Neural cell (in vitro differentiated cells): ENCODE measurements around the gene PRAME. TPM values are rescaled to one million over a fixed set of nuclear protein-coding genes. Genes with fewer than 3 reads are reported as not detected.

Experiments
- H2AFZ ChIP-seq: fragments of 200-600, 300-800 bp; sonication (generic), shearing (Covaris generic); 2 replicates; pipeline ENCODE4 v1.6.0; 2014; ENCODE audit warnings: low read depth, mild to moderate bottlenecking, antibody characterized with exemption, low read length, moderate library complexity
- H3F3A ChIP-seq: fragments of 200-600 bp; shearing (Covaris generic); 2 replicates; pipeline ENCODE4 v1.6.1; 2016; ENCODE audit warnings: mild to moderate bottlenecking, moderate library complexity, mixed read lengths, antibody characterized with exemption, low read length; ENCODE audit not compliant: insufficient read depth, poor library complexity, severe bottlenecking
- H3K27ac ChIP-seq: fragments of 200-600, 300-800 bp; sonication (generic), shearing (Covaris generic); 2 replicates; pipeline ENCODE4 v1.5.1; 2014; ENCODE audit warnings: mild to moderate bottlenecking, low read length, moderate library complexity
- H3K27me3 ChIP-seq: fragments of 300-800, 200-600 bp; sonication (generic), shearing (Covaris generic); 2 replicates; pipeline ENCODE4 v1.6.0; 2014; ENCODE audit warnings: mild to moderate bottlenecking, low read depth, low read length, moderate library complexity; ENCODE audit not compliant: insufficient read depth
- H3K36me3 ChIP-seq: fragments of 300-800, 200-600 bp; sonication (generic), shearing (Covaris generic); 2 replicates; pipeline ENCODE4 v1.5.1; 2014; ENCODE audit warnings: mild to moderate bottlenecking, antibody characterized with exemption, low read length, moderate library complexity; ENCODE audit not compliant: insufficient read depth
- H3K4me2 ChIP-seq: fragments of 300-800, 200-600 bp; sonication (generic), shearing (Covaris generic); 2 replicates; pipeline ENCODE4 v1.6.0; 2014; ENCODE audit warnings: mild to moderate bottlenecking, low read length
- H3K4me3 ChIP-seq: fragments of 300-800, 200-600 bp; sonication (generic), shearing (Covaris generic); 2 replicates; pipeline ENCODE4 v1.5.1; 2014; ENCODE audit warnings: mild to moderate bottlenecking, low read length, moderate library complexity
- H3K79me2 ChIP-seq: fragments of 200-600 bp; shearing (Covaris generic); replicated peaks from 2 replicates; pipeline ENCODE4 v1.6.0; 2014; ENCODE audit warnings: mild to moderate bottlenecking, low read length, moderate library complexity; ENCODE audit not compliant: insufficient read depth
- H3K9ac ChIP-seq: fragments of 300-800, 200-600 bp; sonication (generic), shearing (Covaris generic); 2 replicates; pipeline ENCODE4 v1.6.1; 2016; ENCODE audit warnings: mild to moderate bottlenecking, low read length, mixed read lengths
- H3K9me2 ChIP-seq: fragments of 200-600 bp; shearing (Covaris generic); 2 replicates; pipeline ENCODE4 v1.6.1; 2016; ENCODE audit warnings: mild to moderate bottlenecking, low read length, mixed read lengths; ENCODE audit not compliant: insufficient read depth
- H3K9me3 ChIP-seq: fragments of 200-600, 300-800 bp; sonication (generic), shearing (Covaris generic); 2 replicates; pipeline ENCODE4 v1.6.1; 2016; ENCODE audit warnings: mild to moderate bottlenecking, mixed run types, low read length, moderate library complexity, mixed read lengths
- H4K20me1 ChIP-seq: fragments of 200-600 bp; shearing (Covaris generic); 2 replicates; pipeline ENCODE4 v1.6.1; 2016; ENCODE audit warnings: mild to moderate bottlenecking, mixed run types; ENCODE audit not compliant: insufficient read depth
- CTCF ChIP-seq: fragments of 450-650 bp; IDR thresholded peaks from 2 replicates; pipeline ENCODE4 v1.5.1; 2014; ENCODE audit warnings: antibody characterized with exemption, mild to moderate bottlenecking, moderate library complexity; ENCODE audit not compliant: poor library complexity, severe bottlenecking
- EP300 ChIP-seq: fragments of 450-650 bp; conservative IDR thresholded peaks from 2 replicates; pipeline ENCODE4 v1.6.1; 2014; ENCODE audit warnings: antibody characterized with exemption, mild to moderate bottlenecking, moderate library complexity; ENCODE audit not compliant: poor library complexity, severe bottlenecking
- EZH2 ChIP-seq: fragments of 200-600, 300-800 bp; shearing (Covaris generic), sonication (generic); IDR thresholded peaks from 2 replicates; pipeline ENCODE4 v1.6.1; 2014; ENCODE audit warnings: antibody characterized with exemption, low read length, borderline replicate concordance, mild to moderate bottlenecking; ENCODE audit not compliant: insufficient read depth, poor library complexity, severe bottlenecking
- POLR2AphosphoS5 ChIP-seq: IDR thresholded peaks from 2 replicates; pipeline ENCODE4 v1.6.1; 2012
- RAD21 ChIP-seq: fragments of 450-650 bp; conservative IDR thresholded peaks from 2 replicates; pipeline ENCODE4 v1.6.1; 2014; ENCODE audit warnings: antibody characterized with exemption, mild to moderate bottlenecking, moderate library complexity
- SMC3 ChIP-seq: fragments of 450-650 bp; conservative IDR thresholded peaks from 2 replicates; pipeline ENCODE4 v1.6.1; 2014; ENCODE audit warnings: antibody characterized with exemption, mild to moderate bottlenecking, moderate library complexity; ENCODE audit not compliant: poor library complexity
- TAF1 ChIP-seq: IDR thresholded peaks from 2 replicates; pipeline ENCODE4 v1.6.1; 2012; ENCODE audit warnings: low read depth
- polyA plus RNA-seq: library from polyadenylated mRNA; depleted of rRNA; stranded (reverse); fragments of >200 nt; gene quantifications from 2 replicates; pipeline ENCODE4 v1.2.3, GENCODE V29; 2014
- TF ChIP-seq, protein P1 (sequence below): IDR thresholded peaks from 2 replicates; pipeline ENCODE4 v1.6.1; 2012; ENCODE audit warnings: borderline replicate concordance

PRAME gene
- polyA plus RNA-seq, 1 donor from 2014 or later = not detected

DNA sequence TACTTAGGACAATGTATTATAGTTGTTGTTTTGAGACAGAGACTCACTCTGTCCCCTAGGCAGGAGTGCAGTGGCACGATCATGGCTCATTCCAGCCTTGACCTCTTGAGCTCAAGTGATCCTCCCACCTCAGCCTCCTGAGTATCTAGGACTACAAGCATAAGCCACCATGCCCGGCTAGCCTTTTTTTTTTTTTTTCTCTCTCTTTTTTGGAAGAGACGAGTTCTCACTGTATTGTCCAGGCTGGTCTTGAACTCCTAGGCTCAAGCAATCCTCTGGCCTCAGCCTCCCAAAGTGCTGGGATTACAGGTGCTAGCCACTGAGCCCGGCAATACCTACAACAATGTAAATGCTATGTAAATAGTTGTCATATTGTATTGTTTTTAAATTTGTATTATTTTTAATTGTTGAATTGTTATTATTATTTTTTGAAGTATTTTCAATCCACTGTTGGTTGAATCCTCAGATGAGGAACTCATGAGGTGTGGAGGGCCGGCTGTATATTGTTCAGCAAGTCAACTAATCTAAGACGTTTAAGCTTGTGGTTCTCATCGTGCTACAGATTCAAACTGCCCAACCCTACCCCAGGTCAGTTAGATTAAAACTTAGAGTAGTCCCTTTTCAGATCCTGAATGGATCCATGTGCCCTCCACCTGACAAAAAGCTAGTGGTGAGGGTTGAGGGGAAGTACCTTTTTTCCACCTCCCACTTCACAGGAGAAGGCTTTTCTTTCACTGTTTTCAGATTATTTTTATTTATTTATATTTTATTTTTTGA is 27.1 kb downstream of the PRAME start:
- Histone ChIP-seq H3K79me2 (no peaks in the 10 kb centered on the region), H3K4me2 (no peak overlapping the region), H2AFZ (no peak overlapping the region), H4K20me1 (no peaks in the 10 kb centered on the region), H3K9ac (no peak overlapping the region), H3F3A (no peaks in the 10 kb centered on the region), H3K4me3 (no peak overlapping the region), H3K9me3 (no peaks in the 10 kb centered on the region), H3K36me3 (no peaks in the 10 kb centered on the region), H3K27me3 (no peaks in the 10 kb centered on the region), H3K9me2 (no peaks in the 10 kb centered on the region), H3K27ac (no peak overlapping the region)
- no peak for TF ChIP-seq POLR2AphosphoS5
- no peak for TF ChIP-seq TAF1
- no peak for TF ChIP-seq EP300
- TF ChIP-seq CTCF = no peak
- TF ChIP-seq EZH2 = no peak
- TF ChIP-seq SMC3 = no peak
- TF ChIP-seq RAD21 = no peak
- TF ChIP-seq, protein P1, sequence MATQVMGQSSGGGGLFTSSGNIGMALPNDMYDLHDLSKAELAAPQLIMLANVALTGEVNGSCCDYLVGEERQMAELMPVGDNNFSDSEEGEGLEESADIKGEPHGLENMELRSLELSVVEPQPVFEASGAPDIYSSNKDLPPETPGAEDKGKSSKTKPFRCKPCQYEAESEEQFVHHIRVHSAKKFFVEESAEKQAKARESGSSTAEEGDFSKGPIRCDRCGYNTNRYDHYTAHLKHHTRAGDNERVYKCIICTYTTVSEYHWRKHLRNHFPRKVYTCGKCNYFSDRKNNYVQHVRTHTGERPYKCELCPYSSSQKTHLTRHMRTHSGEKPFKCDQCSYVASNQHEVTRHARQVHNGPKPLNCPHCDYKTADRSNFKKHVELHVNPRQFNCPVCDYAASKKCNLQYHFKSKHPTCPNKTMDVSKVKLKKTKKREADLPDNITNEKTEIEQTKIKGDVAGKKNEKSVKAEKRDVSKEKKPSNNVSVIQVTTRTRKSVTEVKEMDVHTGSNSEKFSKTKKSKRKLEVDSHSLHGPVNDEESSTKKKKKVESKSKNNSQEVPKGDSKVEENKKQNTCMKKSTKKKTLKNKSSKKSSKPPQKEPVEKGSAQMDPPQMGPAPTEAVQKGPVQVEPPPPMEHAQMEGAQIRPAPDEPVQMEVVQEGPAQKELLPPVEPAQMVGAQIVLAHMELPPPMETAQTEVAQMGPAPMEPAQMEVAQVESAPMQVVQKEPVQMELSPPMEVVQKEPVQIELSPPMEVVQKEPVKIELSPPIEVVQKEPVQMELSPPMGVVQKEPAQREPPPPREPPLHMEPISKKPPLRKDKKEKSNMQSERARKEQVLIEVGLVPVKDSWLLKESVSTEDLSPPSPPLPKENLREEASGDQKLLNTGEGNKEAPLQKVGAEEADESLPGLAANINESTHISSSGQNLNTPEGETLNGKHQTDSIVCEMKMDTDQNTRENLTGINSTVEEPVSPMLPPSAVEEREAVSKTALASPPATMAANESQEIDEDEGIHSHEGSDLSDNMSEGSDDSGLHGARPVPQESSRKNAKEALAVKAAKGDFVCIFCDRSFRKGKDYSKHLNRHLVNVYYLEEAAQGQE = no peak

GRCh38 chr22:22528780-22529179 is 30.3 kb downstream of the PRAME start:
- H3K9me3 ChIP-seq = no peaks in the 10 kb centered on the region
- no peaks in the 10 kb centered on the region for H3K36me3 ChIP-seq
- no peaks in the 10 kb centered on the region for H4K20me1 ChIP-seq
- no peak overlapping the region for H3K9ac ChIP-seq
- no peak overlapping the region for H3K4me2 ChIP-seq
- no peaks in the 10 kb centered on the region for H3F3A ChIP-seq
- no peak overlapping the region for H3K4me3 ChIP-seq
- TF ChIP-seq CTCF (no peak), POLR2AphosphoS5 (no peak), SMC3 (no peak), TAF1 (no peak), EZH2 (no peak), RAD21 (no peak)
- TF ChIP-seq, protein P1 = no peak
- H3K27me3 ChIP-seq = no peaks in the 10 kb centered on the region
- H3K9me2 ChIP-seq = no peaks in the 10 kb centered on the region
- H3K79me2 ChIP-seq = no peaks in the 10 kb centered on the region
- no peak overlapping the region for H3K27ac ChIP-seq
- no peak overlapping the region for H2AFZ ChIP-seq
